NCI-H2107 (cell line): ENCODE data around the gene IQSEC3.
A peak's percentile ranks its signal among the peaks of the same experiment; 100 is the strongest.

Experiments used
- DNase-seq: peaks from one replicate; lab custom pipeline; 2025; lab: John Stamatoyannopoulos, UW

IQSEC3 gene

DNA sequence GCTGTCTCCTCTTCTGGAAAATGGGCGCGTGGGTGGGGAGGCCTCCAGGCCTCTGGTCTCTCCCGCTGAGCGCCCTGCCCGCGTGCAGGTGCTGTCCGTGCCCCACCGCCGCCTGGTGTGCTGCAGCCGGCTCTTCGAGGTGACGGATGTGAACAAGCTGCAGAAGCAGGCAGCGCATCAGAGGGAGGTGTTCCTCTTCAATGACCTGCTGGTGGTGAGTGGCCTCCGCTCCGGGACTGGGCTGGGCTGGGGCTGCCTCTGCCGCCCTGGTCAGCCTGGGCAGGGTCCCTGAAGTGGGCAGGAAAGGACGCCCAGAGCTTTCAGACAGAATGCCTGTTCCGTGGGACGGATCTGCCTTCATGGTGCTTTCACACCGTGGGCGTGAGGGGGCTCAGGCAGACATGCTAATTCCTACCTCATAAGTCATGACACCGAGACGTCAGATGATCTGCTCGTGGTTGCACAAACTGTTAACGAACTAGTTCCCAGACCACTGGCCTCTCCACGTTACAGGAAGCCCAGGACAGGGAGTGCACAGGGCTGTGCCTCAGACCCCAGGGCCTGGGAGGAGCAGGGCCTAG is 96.9 kb downstream of the IQSEC3 start:
- DNase-seq: no peak

DNA sequence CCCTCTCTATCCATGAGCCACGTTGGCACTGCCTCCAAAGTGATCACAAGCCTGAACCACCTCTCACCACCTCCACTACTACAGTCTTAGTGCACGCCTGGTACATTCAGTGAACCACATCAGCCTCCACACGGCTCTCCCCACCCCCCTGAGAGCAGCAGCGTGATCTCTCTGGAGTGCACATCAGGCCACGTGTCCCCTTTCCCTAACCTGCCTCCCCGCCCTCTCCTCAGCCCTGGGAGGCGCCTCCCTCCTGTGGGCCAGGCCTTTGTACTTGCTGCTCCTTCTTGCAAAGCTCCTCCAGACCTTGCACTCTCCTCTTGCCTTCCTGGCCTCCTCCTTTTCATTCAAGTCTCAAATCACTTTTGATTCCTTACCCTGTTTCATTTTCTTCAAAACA is 97.6 kb downstream of the IQSEC3 start:
- DNase-seq: no peak

DNA sequence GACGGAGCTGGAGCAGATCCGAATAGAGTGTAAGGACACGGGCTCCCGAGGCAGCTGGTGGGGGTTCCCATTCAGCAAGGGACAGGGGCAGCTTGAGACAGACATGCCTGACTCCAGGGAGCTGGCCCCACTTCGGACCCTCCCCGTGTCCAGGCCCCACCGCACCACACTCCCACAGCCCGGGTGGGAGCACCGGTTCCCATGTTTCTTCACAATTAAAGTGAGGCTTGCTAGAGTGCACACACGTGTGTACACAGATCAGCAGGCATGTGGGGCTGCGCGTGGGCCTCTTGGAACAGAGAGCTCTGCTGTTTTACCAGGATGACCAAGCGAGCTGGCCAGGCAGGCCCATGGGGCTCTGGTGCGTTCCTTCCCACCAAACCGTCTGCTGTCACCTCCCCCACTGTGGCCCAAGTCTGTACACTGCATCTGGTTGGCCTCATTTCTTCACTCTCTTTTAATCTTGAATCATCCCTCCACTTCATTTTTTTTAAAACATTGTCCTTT is 99.3 kb downstream of the IQSEC3 start:
- no peak for DNase-seq

DNA sequence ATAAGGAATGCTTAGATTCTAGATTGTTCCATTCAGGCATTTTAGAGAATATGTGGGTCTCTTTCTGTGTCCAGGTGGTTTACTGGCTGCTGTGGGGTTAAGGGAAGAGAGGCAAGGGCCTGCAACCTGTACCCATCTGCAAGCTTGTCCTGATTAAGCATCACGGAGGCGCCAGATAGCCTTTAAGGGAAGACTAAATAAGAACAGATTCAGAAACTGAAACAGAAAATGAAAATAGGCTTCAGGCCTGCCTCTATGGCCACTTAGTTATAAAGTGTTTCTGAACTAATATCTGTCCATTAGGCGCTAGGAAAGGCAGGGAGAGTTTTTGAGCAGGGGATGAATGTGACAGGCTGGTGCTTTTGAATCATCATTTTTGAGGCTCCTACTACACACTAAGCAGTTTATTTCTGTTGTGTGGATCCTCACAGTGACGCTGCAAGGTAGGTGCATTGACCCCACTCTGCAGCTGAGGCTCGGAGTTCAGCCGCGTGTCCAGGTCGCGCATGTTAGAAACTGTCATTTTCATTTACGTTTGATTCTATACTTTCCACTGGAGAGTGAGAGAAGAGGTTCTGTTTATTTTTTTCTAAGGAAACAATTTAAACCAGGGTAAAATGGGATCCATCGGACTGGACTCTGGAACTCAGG is 100.0 kb downstream of the IQSEC3 start:
- no peak for DNase-seq

DNA sequence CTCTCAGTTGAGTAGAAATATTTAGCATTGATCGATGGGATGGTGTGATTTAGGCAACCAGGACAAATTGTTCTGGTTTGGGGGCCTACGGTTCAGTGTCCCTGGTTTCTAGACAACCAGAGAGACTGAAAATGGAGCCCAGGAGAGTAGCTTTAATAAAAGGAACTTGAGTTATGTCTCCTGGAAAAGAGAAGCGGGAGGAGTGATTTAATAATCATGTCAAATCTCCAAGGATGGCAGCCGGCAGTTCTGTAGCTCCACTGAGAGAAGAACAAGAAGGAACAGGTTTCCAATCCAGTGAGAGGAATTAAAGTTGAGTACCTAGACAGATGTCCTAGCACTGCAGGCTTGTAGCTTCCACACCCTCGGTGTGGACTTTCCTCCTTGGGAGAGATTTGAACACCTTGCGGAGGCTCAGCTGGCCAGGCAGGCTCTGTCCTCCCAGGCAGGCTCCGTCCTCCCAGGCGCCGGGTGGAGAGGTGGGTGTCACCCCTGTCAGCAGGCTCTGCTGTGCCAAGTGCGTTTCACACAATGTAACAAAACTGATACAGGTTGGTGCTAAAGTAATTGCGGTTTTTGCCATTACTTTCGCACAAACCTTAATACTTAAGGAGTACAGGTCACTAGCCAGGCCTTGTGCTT is 101.5 kb downstream of the IQSEC3 start:
- DNase-seq: no peak

- no peak for DNase-seq
Measured at GRCh38 chr12:168763-169525, 102.4 kb downstream of the IQSEC3 start.

- no peak for DNase-seq
Measured at GRCh38 chr12:169528-170370, 103.2 kb downstream of the IQSEC3 start.

DNA sequence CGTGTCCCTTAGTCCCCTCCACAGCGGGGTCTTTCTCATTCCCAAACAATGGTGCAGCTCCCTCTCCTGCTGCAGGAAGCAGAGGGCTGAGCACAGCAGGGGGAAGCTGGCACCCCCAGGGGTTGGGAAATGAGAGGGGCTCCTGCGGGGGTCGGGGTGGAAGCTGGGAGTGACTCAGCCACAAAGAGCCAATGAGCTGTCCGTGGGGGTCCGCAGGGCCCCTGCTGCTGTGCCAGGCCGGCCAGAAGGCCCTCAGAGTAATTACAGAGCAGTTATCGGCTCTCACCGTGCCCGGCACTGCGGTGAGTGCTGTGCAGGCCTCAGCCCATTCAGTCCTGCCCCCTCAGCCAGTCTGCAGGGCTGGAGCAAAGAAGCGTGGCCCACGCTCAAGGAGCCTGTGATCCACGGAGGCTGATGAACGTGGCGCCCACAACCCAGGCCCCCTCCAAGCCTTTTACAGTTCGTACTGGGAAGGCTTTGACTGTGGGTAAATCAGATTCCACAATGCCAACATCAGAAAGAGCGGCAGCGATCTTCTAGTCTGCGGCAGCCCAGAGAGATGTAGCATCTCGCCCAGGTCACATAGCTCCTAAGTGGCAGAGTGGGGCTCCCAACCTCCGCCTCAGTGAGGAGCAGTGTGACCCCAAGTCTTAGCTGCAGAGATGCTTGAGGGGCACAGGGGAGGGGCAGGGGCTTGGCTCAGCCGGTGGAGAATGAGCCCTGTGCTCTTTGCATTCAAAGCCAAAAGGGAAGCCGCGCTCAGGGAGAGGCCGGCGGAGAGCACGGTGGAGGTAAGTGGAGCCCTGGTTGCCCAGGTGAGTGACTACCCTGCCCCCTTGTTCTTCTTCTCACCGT is 104.0 kb downstream of the IQSEC3 start:
- DNase-seq: no peak

DNA sequence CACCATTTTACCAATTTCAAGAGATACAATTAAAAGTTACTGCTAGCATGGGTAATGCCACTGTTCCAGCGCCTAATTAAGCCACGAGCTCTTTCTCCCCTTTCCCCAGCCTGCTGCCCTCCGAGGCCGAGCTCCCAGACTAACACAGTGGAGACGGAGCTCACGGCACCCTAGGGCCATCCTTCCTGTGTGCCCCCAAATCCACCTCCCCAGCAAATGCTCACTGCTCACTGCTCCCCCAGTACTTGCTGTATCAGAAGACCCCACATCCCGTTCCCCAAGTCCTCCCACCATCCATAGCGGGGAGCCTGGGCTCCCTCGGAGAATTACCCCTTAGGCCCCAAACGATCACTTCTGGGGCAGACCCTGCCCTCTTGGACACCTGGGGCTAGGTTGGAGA is 104.7 kb downstream of the IQSEC3 start:
- no peak for DNase-seq

GRCh38 chr12:171743-172676 is 105.4 kb downstream of the IQSEC3 start:
- DNase-seq: no peak

DNA sequence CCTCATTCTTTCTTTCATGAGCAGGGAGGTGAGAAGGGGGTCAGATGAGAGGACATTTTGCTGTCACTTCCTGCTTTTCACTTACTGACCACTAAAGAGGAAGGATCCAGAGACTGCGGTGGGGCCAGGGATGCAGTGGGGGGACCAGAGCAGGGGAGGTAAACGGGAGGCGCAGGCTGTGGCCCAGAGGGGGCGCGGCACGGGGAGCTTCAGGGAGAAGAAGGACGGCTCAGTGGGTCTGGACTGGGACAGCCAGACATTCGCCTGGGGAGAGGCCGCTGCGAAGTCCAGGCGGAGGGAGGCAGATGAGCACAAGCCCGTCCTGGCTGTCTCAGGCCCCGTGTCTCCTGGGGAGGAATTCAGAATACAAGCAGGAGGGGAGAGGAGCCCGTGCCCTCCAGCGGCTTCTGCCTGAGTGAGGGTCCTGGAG is 106.2 kb downstream of the IQSEC3 start:
- DNase-seq: no peak

DNA sequence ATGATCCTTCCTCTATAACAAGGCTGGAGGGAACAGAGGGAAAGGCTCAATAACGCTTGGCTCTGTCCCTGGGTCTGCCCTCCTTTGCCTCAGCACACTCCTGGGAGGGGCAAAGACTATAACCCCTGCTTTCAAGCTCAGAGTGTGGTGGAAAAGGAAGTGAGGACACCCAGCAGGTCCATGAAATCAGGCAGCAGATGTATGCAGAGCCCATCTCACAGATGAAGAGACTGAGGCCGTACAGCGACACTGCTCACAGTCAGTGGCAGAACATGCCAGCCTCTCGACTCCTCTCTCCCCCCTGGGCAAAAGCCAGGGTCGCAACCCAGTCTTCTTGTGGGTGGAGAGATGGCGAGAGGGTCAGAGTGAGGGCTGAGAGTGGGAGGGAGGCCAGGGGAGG is 107.6 kb downstream of the IQSEC3 start:
- no peak for DNase-seq

DNA sequence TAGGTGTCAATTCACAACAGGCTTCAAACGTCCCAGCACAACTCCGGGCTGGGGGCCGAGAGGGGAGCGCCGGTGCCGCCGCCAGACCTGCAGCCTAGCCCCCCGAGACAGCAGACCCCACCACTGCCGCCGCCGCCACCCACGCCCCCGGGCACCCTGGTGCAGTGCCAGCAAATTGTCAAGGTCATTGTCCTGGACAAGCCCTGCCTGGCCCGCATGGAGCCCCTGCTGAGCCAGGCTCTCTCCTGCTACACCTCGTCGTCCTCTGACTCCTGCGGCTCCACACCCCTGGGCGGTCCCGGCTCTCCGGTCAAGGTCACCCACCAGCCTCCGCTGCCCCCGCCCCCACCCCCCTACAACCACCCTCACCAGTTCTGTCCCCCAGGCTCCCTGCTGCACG is 108.0 kb downstream of the IQSEC3 start:
- no peak for DNase-seq

DNA sequence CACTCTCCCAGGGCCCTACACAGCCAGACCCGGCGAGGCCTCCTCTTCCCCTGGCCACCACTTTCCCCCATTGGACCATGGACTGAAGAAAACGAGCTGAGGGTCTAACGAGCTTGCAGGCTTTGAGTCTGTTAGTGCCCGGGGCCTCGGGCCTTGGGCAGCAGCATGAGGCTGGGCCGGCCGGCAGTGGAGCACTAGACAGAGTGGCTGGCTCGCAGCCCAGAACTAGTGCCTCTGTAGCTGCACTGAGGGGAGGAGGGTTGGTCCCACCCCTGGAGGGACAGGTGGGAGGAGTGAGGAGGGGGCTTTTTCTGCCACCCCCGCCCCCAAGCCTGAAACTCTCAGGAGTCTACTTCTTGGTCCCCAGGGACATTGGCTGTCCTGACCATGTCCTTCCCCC is 108.7 kb downstream of the IQSEC3 start:
- peak; percentile 13 for DNase-seq

DNA sequence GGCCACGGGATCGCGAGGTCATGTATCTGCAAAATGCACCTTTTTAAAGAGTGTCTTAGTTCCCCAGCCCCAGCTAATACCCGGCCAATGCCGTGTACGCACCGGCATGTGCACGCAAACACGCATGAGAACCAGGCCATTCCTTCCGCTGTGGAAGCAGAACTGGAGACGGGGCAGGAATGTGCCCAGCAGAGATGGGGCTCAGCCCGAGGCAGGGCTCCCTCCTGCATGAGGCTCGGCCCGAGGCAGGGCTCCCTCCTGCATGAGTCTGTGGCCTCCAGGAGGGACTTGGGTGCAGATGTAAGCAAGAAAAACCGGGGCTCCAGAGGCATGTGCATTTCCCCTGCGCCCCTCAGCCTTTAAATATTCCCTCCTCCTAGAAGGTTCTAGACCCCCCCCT is 109.2 kb downstream of the IQSEC3 start:
- DNase-seq: no peak

DNA sequence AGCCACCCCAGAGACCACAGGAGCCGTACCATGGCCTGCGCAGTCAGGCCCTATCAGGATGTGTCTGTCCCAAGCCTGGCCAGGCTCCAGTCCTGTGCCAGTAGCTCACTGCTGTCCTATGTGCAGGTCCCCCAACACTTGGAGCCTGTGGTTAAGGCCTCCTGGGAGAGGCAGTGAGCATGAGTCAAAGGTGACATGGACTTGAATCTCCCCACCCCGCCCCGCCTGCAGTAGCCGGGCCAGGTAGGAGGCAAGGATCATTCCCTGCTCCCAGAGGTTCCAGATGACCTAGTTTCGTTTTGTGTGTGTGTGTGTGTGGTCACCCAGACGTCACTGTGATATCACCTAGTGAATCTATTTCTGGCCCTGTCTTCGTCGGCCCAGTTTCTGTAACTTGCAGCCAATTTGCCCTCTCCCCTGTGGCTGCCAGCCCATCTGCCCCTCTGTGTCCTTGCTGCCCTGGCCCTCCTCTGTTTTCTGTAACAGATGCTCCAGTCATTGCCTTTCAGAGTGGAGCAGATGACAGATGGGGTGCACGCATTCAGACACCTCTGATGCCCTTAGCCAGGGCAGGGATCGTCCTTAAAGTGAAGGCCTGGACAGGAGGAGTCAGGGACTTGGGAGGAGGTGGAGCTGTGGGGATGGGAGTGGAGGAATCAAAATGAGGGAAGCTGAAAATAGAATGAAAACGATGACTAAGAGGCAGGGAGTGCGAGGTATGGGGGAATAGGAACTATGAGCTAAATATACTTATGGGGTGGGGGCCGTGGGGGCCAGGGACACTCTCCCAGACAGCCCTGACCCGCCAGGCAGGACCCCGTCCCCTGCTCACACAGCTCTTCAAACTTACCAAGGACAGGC is 110.0 kb downstream of the IQSEC3 start:
- no peak for DNase-seq

GRCh38 chr12:177336-177979 is 110.9 kb downstream of the IQSEC3 start:
- no peak for DNase-seq
